HFFc6 (cell line): ENCODE data around the gene AZU1. TPM values are rescaled to one million over a fixed set of nuclear protein-coding genes. Genes with fewer than 3 reads are reported as not detected.

Source experiments
- DNase-seq: peaks from one replicate; pipeline ENCODE4 v3.0.0-alpha.2; 2018
- H3K27ac Mint-ChIP-seq: 2 replicates; pipeline ENCODE4 v1.8.0; 2020; ENCODE audit warnings: mild to moderate bottlenecking, mixed read lengths
- H3K27me3 Mint-ChIP-seq: 2 replicates; pipeline ENCODE4 v1.8.0; 2021; ENCODE audit warnings: mild to moderate bottlenecking, moderate library complexity, mixed read lengths; ENCODE audit not compliant: insufficient read depth
- H3K36me3 Mint-ChIP-seq: 2 replicates; pipeline ENCODE4 v1.8.0; 2021; ENCODE audit warnings: low read depth, mixed read lengths
- H3K4me1 Mint-ChIP-seq: 2 replicates; pipeline ENCODE4 v1.8.0; 2020; ENCODE audit warnings: low read depth, mixed read lengths
- H3K4me3 Mint-ChIP-seq: 2 replicates; pipeline ENCODE4 v1.8.0; 2020; ENCODE audit warnings: mild to moderate bottlenecking, moderate library complexity, mixed read lengths
- H3K9me3 Mint-ChIP-seq: 2 replicates; pipeline ENCODE4 v1.8.0; 2020; ENCODE audit warnings: mild to moderate bottlenecking, mixed read lengths
- CTCF ChIP-seq: fragments of 200-600 bp; sonication (generic); IDR thresholded peaks from 2 replicates; pipeline ENCODE4 v1.5.0; 2021; ENCODE audit warnings: antibody characterized with exemption, mild to moderate bottlenecking
- total RNA-seq, 6 experiments: library from RNA; stranded (reverse); fragmentation: NEBNext Ultra II Directional; extraction: Animal tissue kit (Norgen Biotek cat#: 25700); gene quantifications; 2 replicates in 1 of 6; 3 replicates in 5 of 6; pipeline ENCODE4 v1.2.3, GENCODE V29; 2021

The AZU1 gene
- total RNA-seq, 6 experiments from 2014 or later, result not detected

GRCh38 chr19:782878-783668 is 44.6 kb upstream of the AZU1 start:
- no peak for DNase-seq
- peaks cover 2% of the 10 kb centered on the region; the same call in 1 of the 2 replicates for H3K27me3 Mint-ChIP-seq
- TF ChIP-seq CTCF, result no peak
- H3K4me1 Mint-ChIP-seq, result peaks cover 22% of the 10 kb centered on the region
- peaks cover 4% of the 10 kb centered on the region for H3K36me3 Mint-ChIP-seq
- H3K27ac Mint-ChIP-seq, result peak overlapping the region; percentile 65
- H3K9me3 Mint-ChIP-seq, result no peaks in the 10 kb centered on the region
- H3K4me3 Mint-ChIP-seq, result peak overlapping the region; percentile 84

- DNase-seq, result no peak
- no peak for TF ChIP-seq CTCF
- Mint-ChIP-seq H3K4me3 (no peak overlapping the region), H3K27me3 (no peaks in the 10 kb centered on the region), H3K27ac (no peak overlapping the region), H3K36me3 (no peaks in the 10 kb centered on the region), H3K4me1 (peaks cover 21% of the 10 kb centered on the region), H3K9me3 (no peaks in the 10 kb centered on the region)
Observed at GRCh38 chr19:784541-784940, 43.1 kb upstream of the AZU1 start.

GRCh38 chr19:787536-787935 is 40.1 kb upstream of the AZU1 start:
- no peaks in the 10 kb centered on the region for H3K27me3 Mint-ChIP-seq
- H3K4me1 Mint-ChIP-seq, result peaks cover 20% of the 10 kb centered on the region
- no peak overlapping the region for H3K4me3 Mint-ChIP-seq

GRCh38 chr19:788686-788982 is 39.0 kb upstream of the AZU1 start:
- no peaks in the 10 kb centered on the region for H3K36me3 Mint-ChIP-seq
- peak overlapping the region; percentile 30; the same call in 1 of the 2 replicates for H3K27ac Mint-ChIP-seq
- peaks cover 12% of the 10 kb centered on the region for H3K4me1 Mint-ChIP-seq
- no peak for DNase-seq
- H3K9me3 Mint-ChIP-seq, result no peaks in the 10 kb centered on the region
- H3K4me3 Mint-ChIP-seq, result no peak overlapping the region
- no peaks in the 10 kb centered on the region for H3K27me3 Mint-ChIP-seq
- TF ChIP-seq CTCF, result no peak

More at GRCh38 chr19:787536-787935, 40.1 kb upstream of the AZU1 start:
- DNase-seq, result no peak
- TF ChIP-seq CTCF, result no peak
- Mint-ChIP-seq H3K9me3 (no peaks in the 10 kb centered on the region), H3K27ac (no peak overlapping the region), H3K36me3 (no peaks in the 10 kb centered on the region)

GRCh38 chr19:788983-789700 is 38.5 kb upstream of the AZU1 start:
- H3K27me3 Mint-ChIP-seq, result no peaks in the 10 kb centered on the region
- H3K9me3 Mint-ChIP-seq, result no peaks in the 10 kb centered on the region
- peaks cover 12% of the 10 kb centered on the region for H3K4me1 Mint-ChIP-seq
- no peak for DNase-seq
- H3K36me3 Mint-ChIP-seq, result no peaks in the 10 kb centered on the region
- TF ChIP-seq CTCF, result no peak
- peak overlapping the region; percentile 30; the same call in 1 of the 2 replicates for H3K27ac Mint-ChIP-seq
- H3K4me3 Mint-ChIP-seq, result peak overlapping the region; percentile 45; the same call in 1 of the 2 replicates
